IMR-90 (cell line): ENCODE results near the gene DEF6. TPM values are rescaled to one million over a fixed set of nuclear protein-coding genes. Genes with fewer than 3 reads are reported as not detected.

ENCODE experiments used
- ATAC-seq: fragments of 200-7000 bp; cut with Tn5 transposase; 2 replicates; pipeline ENCODE4 v1.9.1; 2020; ENCODE audit warnings: low read depth, mild to moderate bottlenecking, moderate library complexity
- BruUV-seq: library from RNA; stranded (reverse); fragments of 400-500 nt; replicated peaks from 2 replicates; lab custom pipeline; 2021; lab: Mats Ljungman, UMichigan
- CTCF ChIA-PET: fragments of 300-600 bp; formaldehyde crosslinking; extraction: SDS; loops from one replicate; lab custom pipeline; 2021; ENCODE audit warnings: antibody characterized with exemption; lab: Yijun Ruan, JAX
- POLR2A ChIA-PET: fragments of 300-600 bp; sonication (Branson Sonifier 250); formaldehyde crosslinking; loops from one replicate; lab custom pipeline; 2022; ENCODE audit warnings: antibody characterized with exemption; ENCODE audit not compliant: unreplicated experiment; lab: Charles Lee
- DNase-seq: peaks from one replicate; pipeline ENCODE4 v3.0.0; 2013
- H2AFZ ChIP-seq: replicated peaks from 2 replicates; pipeline ENCODE3; 2013; ENCODE audit warnings: low read length, mild to moderate bottlenecking; ENCODE audit not compliant: poor library complexity
- H2AK5ac ChIP-seq: 2 replicates; pipeline ENCODE4 v1.6.1; 2013; ENCODE audit warnings: low read depth, low read length, inconsistent platforms
- H2AK9ac ChIP-seq: replicated peaks from 2 replicates; pipeline ENCODE3; 2013; ENCODE audit warnings: mild to moderate bottlenecking, low read depth, low read length, moderate library complexity; ENCODE audit not compliant: poor library complexity
- H2BK120ac ChIP-seq: 2 replicates; pipeline ENCODE4 v1.6.1; 2013; ENCODE audit warnings: low read depth, low read length, inconsistent platforms
- H2BK15ac ChIP-seq: 3 replicates; pipeline ENCODE4 v1.6.1; 2013; ENCODE audit warnings: low read depth, low read length, inconsistent platforms
- H2BK20ac ChIP-seq: 2 replicates; pipeline ENCODE4 v1.6.1; 2013; ENCODE audit warnings: low read depth, mild to moderate bottlenecking, inconsistent platforms, low read length, moderate library complexity
- H2BK5ac ChIP-seq: 2 replicates; pipeline ENCODE4 v1.6.1; 2013; ENCODE audit warnings: mild to moderate bottlenecking, low read depth, low read length, inconsistent platforms; ENCODE audit not compliant: poor library complexity, severe bottlenecking
- H3K14ac ChIP-seq: replicated peaks from 2 replicates; pipeline ENCODE4 v1.6.1; 2013; ENCODE audit warnings: low read depth, low read length, inconsistent platforms
- H3K18ac ChIP-seq: 2 replicates; pipeline ENCODE4 v1.6.1; 2013; ENCODE audit warnings: low read depth, low read length, control low read depth
- H3K23ac ChIP-seq: 2 replicates; pipeline ENCODE4 v1.6.1; 2013; ENCODE audit warnings: low read depth, low read length, inconsistent platforms
- H3K27ac ChIP-seq: 2 replicates; pipeline ENCODE4 v1.5.1; 2013; ENCODE audit warnings: mild to moderate bottlenecking, control low read depth, low read length; ENCODE audit not compliant: insufficient read depth
- H3K27me3 ChIP-seq: 2 replicates; pipeline ENCODE4 v1.6.1; 2013; ENCODE audit warnings: low read length; ENCODE audit not compliant: control insufficient read depth, insufficient read depth
- H3K36me3 ChIP-seq: 2 replicates; pipeline ENCODE4 v1.6.1; 2013; ENCODE audit warnings: low read length, mixed read lengths; ENCODE audit not compliant: control insufficient read depth, insufficient read depth
- H3K4ac ChIP-seq: 2 replicates; pipeline ENCODE4 v1.6.1; 2013; ENCODE audit warnings: low read depth, low read length, inconsistent platforms
- H3K4me1 ChIP-seq: 2 replicates; pipeline ENCODE4 v1.6.1; 2013; ENCODE audit warnings: low read length, mixed read lengths; ENCODE audit not compliant: control insufficient read depth, insufficient read depth
- H3K4me2 ChIP-seq: 2 replicates; pipeline ENCODE4 v1.6.1; 2013; ENCODE audit warnings: low read depth, mild to moderate bottlenecking, control low read depth, low read length, moderate library complexity
- H3K4me3 ChIP-seq: 2 replicates; pipeline ENCODE4 v1.5.1; 2013; ENCODE audit warnings: low read depth, mild to moderate bottlenecking, control low read depth, low read length, moderate library complexity; ENCODE audit not compliant: insufficient read depth
- H3K56ac ChIP-seq: 2 replicates; pipeline ENCODE4 v1.6.1; 2013; ENCODE audit warnings: low read length, inconsistent platforms; ENCODE audit not compliant: insufficient read depth; ENCODE audit errors: extremely low read depth
- H3K79me1 ChIP-seq, 2 experiments: 2 replicates each; pipeline ENCODE4 v1.6.1; 2013; ENCODE audit warnings: low read length in 2 of 2, inconsistent platforms in 1 of 2, low read depth in 1 of 2
- H3K9ac ChIP-seq: 2 replicates; pipeline ENCODE4 v1.6.1; 2013; ENCODE audit warnings: low read depth, low read length, control low read depth
- H3K9me1 ChIP-seq: 2 replicates; pipeline ENCODE4 v1.6.1; 2013; ENCODE audit warnings: low read length, inconsistent platforms; ENCODE audit not compliant: insufficient read depth
- H3K9me3 ChIP-seq: 2 replicates; pipeline ENCODE4 v1.6.1; 2013; ENCODE audit warnings: low read length; ENCODE audit not compliant: control insufficient read depth, insufficient read depth
- H4K20me1 ChIP-seq: 2 replicates; pipeline ENCODE4 v1.6.1; 2013; ENCODE audit warnings: low read length, inconsistent platforms; ENCODE audit not compliant: insufficient read depth
- H4K5ac ChIP-seq: 2 replicates; pipeline ENCODE4 v1.6.1; 2013; ENCODE audit warnings: mild to moderate bottlenecking, low read depth, low read length, control low read depth
- H4K8ac ChIP-seq, 2 experiments: 2 replicates each; pipeline ENCODE4 v1.6.1; 2013; ENCODE audit warnings: low read depth in 2 of 2, low read length in 2 of 2, control low read depth in 1 of 2, inconsistent platforms in 1 of 2
- H4K91ac ChIP-seq: 2 replicates; pipeline ENCODE4 v1.6.1; 2013; ENCODE audit warnings: low read depth, low read length, inconsistent platforms; ENCODE audit not compliant: insufficient read depth
- BHLHE40 ChIP-seq: fragments of 150-350 bp; IDR thresholded peaks from 2 replicates; pipeline ENCODE4 v1.6.1; 2016; ENCODE audit warnings: mild to moderate bottlenecking, low read depth, low read length
- CEBPB ChIP-seq: IDR thresholded peaks from 2 replicates; pipeline ENCODE4 v1.6.1; 2012; ENCODE audit warnings: low read depth, low read length, improper control_type of control experiment
- CHD1 ChIP-seq: IDR thresholded peaks from 2 replicates; pipeline ENCODE4 v1.6.1; 2012; ENCODE audit warnings: low read depth, low read length, improper control_type of control experiment
- ELK1 ChIP-seq: fragments of 150-350 bp; IDR thresholded peaks from 2 replicates; pipeline ENCODE4 v1.6.1; 2016; ENCODE audit warnings: low read depth, mild to moderate bottlenecking, low read length, moderate library complexity, borderline replicate concordance
- MAFK ChIP-seq: IDR thresholded peaks from 2 replicates; pipeline ENCODE4 v1.6.1; 2012; ENCODE audit warnings: low read depth, low read length, improper control_type of control experiment
- MAZ ChIP-seq: IDR thresholded peaks from 2 replicates; pipeline ENCODE4 v1.6.1; 2012; ENCODE audit warnings: low read depth, mild to moderate bottlenecking, low read length, improper control_type of control experiment, moderate library complexity, borderline replicate concordance
- MXI1 ChIP-seq: IDR thresholded peaks from 2 replicates; pipeline ENCODE4 v1.6.1; 2012; ENCODE audit warnings: low read depth, mild to moderate bottlenecking, low read length, moderate library complexity, borderline replicate concordance
- NFE2L2 ChIP-seq: fragments of 150-350 bp; IDR thresholded peaks from 2 replicates; pipeline ENCODE4 v1.6.1; 2016; ENCODE audit warnings: low read depth, mild to moderate bottlenecking, low read length
- POLR2A ChIP-seq: IDR thresholded peaks from 2 replicates; pipeline ENCODE4 v1.6.1; 2012; ENCODE audit warnings: mild to moderate bottlenecking, low read depth, low read length
- RCOR1 ChIP-seq: IDR thresholded peaks from 2 replicates; pipeline ENCODE4 v1.6.1; 2012; ENCODE audit warnings: mild to moderate bottlenecking, low read length, improper control_type of control experiment; ENCODE audit not compliant: insufficient replicate concordance
- SMC3 ChIP-seq: fragments of 150-350 bp; IDR thresholded peaks from 2 replicates; pipeline ENCODE4 v1.6.1; 2016; ENCODE audit warnings: low read depth, mild to moderate bottlenecking, antibody characterized with exemption, low read length, moderate library complexity
- USF2 ChIP-seq: fragments of 150-350 bp; IDR thresholded peaks from 2 replicates; pipeline ENCODE4 v1.6.1; 2017; ENCODE audit warnings: mild to moderate bottlenecking, antibody characterized with exemption, low read length, low read depth
- WGBS, 2 experiments: methylation state at CpG; one replicate each; pipeline versions ENCODE4 v1.1.5 to v1.1.7; 2013; ENCODE audit warnings: missing lambda C conversion rate in 2 of 2; ENCODE audit not compliant: insufficient read length in 1 of 2; ENCODE audit errors: extremely low coverage in 2 of 2; 5-methylcytosine and 5-hydroxymethylcytosine counted together
- dilution Hi-C: fragments of 300-500 bp; cut with HindIII; formaldehyde crosslinking; loops from one replicate; pipeline ENCODE4 v1.14.3; 2018; ENCODE audit warnings: low sequenced_read_pairs; ENCODE audit not compliant: unreplicated experiment
- in situ Hi-C: fragments of 300-500 bp; cut with MboI; formaldehyde crosslinking; loops from 3 replicates; pipeline ENCODE4 v1.14.3; 2019; ENCODE audit warnings: low sequenced_read_pairs, inconsistent platforms, mixed read lengths
- intact Hi-C: fragments of 100-400 bp; cut with micrococcal nuclease; formaldehyde crosslinking; loops from 2 replicates; pipeline ENCODE4 v1.10.0; 2022
- polyA plus RNA-seq, 3 experiments: library from polyadenylated mRNA; depleted of rRNA; stranded (reverse); fragments of >200 nt; gene quantifications; 2 replicates each; pipeline ENCODE4 v1.2.3, GENCODE V29; 2012; ENCODE audit warnings: low replicate concordance in 1 of 3
- total RNA-seq: library from RNA; depleted of rRNA; stranded (reverse); fragments of >200 nt; gene quantifications from 2 replicates; pipeline ENCODE4 v1.2.3, GENCODE V29; 2012
- TF ChIP-seq, protein P1 (sequence below): conservative IDR thresholded peaks from 2 replicates; pipeline ENCODE4 v1.5.1; 2012; ENCODE audit warnings: mild to moderate bottlenecking, low read depth, low read length, improper control_type of control experiment

The DEF6 gene
- total and polyA plus RNA-seq, 2 of the 4 experiments (the other 2 are of a cell fraction) = 2.5 to 4.2 TPM

DNA sequence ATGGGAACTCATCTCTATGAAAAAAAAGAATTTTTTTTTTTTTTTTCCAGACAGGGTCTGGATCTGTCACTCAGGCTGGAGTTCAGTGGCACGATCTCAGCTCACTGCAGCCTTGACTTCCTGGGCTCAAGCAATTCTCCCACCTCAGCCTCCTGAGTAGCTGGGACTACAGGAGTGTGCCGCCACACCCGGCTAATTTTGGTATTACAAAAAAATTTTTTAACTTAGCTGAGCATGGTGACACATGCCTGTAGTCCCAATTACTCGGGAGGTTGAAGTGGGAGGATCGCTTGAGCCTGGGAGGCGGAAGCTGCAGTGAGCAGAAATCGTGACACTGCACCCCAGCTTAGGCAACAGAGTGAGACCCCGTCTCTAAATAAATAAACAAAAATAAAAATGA is 7.5 kb downstream of the DEF6 start:
- H4K8ac ChIP-seq = no peak overlapping the region
- peaks cover 6% of the 10 kb centered on the region; the same call in 1 of the 2 replicates for H3K27me3 ChIP-seq
- H4K91ac ChIP-seq = no peak overlapping the region
- no peak overlapping the region for H2AK9ac ChIP-seq
- no peaks in the 10 kb centered on the region for H3K9me1 ChIP-seq
- H3K79me1 ChIP-seq = no peaks in the 10 kb centered on the region
- dilution Hi-C loops (no loop called here), in situ Hi-C loops (loop anchor here (25.0 kb wide), 1 partner anchor 432 kb away; the partner anchor contains the start of gene ARMC12), intact Hi-C loops (no loop called here)
- no peaks in the 10 kb centered on the region for H3K36me3 ChIP-seq
- no peak overlapping the region for H3K4ac ChIP-seq
- no peak for DNase-seq
- BruUV-seq = no TSS peak
- H2AK5ac ChIP-seq = no peak overlapping the region
- H3K14ac ChIP-seq = no peak overlapping the region
- no peaks in the 10 kb centered on the region for H4K20me1 ChIP-seq
- TF ChIP-seq MAZ (no peak), MAFK (no peak), CEBPB (no peak), SMC3 (no peak), MXI1 (no peak), USF2 (no peak), NFE2L2 (no peak), BHLHE40 (no peak), RCOR1 (no peak), CHD1 (no peak), POLR2A (no peak), ELK1 (no peak)
- TF ChIP-seq, protein P1, sequence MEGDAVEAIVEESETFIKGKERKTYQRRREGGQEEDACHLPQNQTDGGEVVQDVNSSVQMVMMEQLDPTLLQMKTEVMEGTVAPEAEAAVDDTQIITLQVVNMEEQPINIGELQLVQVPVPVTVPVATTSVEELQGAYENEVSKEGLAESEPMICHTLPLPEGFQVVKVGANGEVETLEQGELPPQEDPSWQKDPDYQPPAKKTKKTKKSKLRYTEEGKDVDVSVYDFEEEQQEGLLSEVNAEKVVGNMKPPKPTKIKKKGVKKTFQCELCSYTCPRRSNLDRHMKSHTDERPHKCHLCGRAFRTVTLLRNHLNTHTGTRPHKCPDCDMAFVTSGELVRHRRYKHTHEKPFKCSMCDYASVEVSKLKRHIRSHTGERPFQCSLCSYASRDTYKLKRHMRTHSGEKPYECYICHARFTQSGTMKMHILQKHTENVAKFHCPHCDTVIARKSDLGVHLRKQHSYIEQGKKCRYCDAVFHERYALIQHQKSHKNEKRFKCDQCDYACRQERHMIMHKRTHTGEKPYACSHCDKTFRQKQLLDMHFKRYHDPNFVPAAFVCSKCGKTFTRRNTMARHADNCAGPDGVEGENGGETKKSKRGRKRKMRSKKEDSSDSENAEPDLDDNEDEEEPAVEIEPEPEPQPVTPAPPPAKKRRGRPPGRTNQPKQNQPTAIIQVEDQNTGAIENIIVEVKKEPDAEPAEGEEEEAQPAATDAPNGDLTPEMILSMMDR = no peak
- CTCF ChIA-PET = interaction anchor here (2.7 kb wide), 1 partner anchor 13 kb away, joined by 9 read pairs; no protein-coding TSS in a partner anchor
- H3K56ac ChIP-seq = no peak overlapping the region
- peaks cover 2% of the 10 kb centered on the region for H3K4me1 ChIP-seq
- no peak overlapping the region for H4K5ac ChIP-seq
- H2BK20ac ChIP-seq = no peak overlapping the region
- no peaks in the 10 kb centered on the region for H3K9me3 ChIP-seq
- H3K23ac ChIP-seq = no peak overlapping the region
- H2BK5ac ChIP-seq = no peak overlapping the region
- no peak overlapping the region for H2AFZ ChIP-seq
- H3K4me3 ChIP-seq = no peak overlapping the region
- H3K4me2 ChIP-seq = no peak overlapping the region
- no peak overlapping the region for H2BK15ac ChIP-seq
- 71% methylated on average over 1 of the region's 8 CpGs; no CpG with 5 or more reads in 1 of the 2 experiments for WGBS, 2 experiments
- no peak overlapping the region for H3K9ac ChIP-seq
- H2BK120ac ChIP-seq = no peak overlapping the region
- no peak overlapping the region for H3K27ac ChIP-seq
- POLR2A ChIA-PET = no interaction called here
- H3K18ac ChIP-seq = no peak overlapping the region
- no peak for ATAC-seq
